ENCODE results near the gene CLASRP.

- TF ChIP-seq CTCF (conservative IDR thresholded peaks at IDR 0.05; ENCODE audit: low read length) (no peak), EZH2phosphoT487 (IDR thresholded peaks at IDR 0.05; ENCODE audit: borderline replicate concordance) (no peak)
Observed at GRCh38 chr19:45078390-45079062, 39.7 kb downstream of the CLASRP start.
